H1 (cell line): ENCODE data around the gene CCDC9B. TPM values are rescaled to one million over a fixed set of nuclear protein-coding genes. Genes with fewer than 3 reads are reported as not detected.

Experiments used
- CTCF ChIA-PET: fragments of 300-600 bp; sonication (Branson Sonifier 250); formaldehyde crosslinking; loops from one replicate; lab custom pipeline; 2021; ENCODE audit not compliant: partially characterized antibody; lab: Charles Lee
- POLR2A ChIA-PET: fragments of 300-600 bp; sonication (Branson Sonifier 250); formaldehyde crosslinking; loops from one replicate; lab custom pipeline; 2021; ENCODE audit warnings: inconsistent platforms; ENCODE audit not compliant: partially characterized antibody; lab: Charles Lee
- DNase-seq, 2 experiments: peaks; one replicate each; pipeline versions ENCODE4 v3.0.0 to v3.0.0-alpha.2; 2010 to 2022; ENCODE audit warnings: low spot score in 2 of 2, low read depth in 1 of 2, mixed read lengths in 1 of 2
- FAIRE-seq: peaks from 2 replicates; lab custom pipeline; 2011; peaks lifted over from hg19 to GRCh38; lab: Jason Lieb, UNC
- H2AFZ ChIP-seq: 2 replicates; pipeline ENCODE4 v1.8.1; 2012; ENCODE audit warnings: low read length, inconsistent platforms
- H2AK5ac ChIP-seq: 2 replicates; pipeline ENCODE4 v1.6.1; 2013; ENCODE audit warnings: low read depth, low read length
- H2BK120ac ChIP-seq: replicated peaks from 2 replicates; pipeline ENCODE3; 2013; ENCODE audit warnings: low read depth, low read length, inconsistent platforms
- H2BK12ac ChIP-seq: 2 replicates; pipeline ENCODE4 v1.6.1; 2013; ENCODE audit warnings: low read depth, low read length
- H2BK15ac ChIP-seq: 2 replicates; pipeline ENCODE4 v1.6.1; 2013; ENCODE audit warnings: low read length
- H2BK20ac ChIP-seq: 2 replicates; pipeline ENCODE4 v1.6.1; 2013; ENCODE audit warnings: low read length
- H2BK5ac ChIP-seq: 2 replicates; pipeline ENCODE4 v1.6.1; 2013; ENCODE audit warnings: low read depth, low read length
- H3K14ac ChIP-seq: 2 replicates; pipeline ENCODE4 v1.6.1; 2013; ENCODE audit warnings: inconsistent platforms; ENCODE audit not compliant: insufficient read length
- H3K18ac ChIP-seq: 2 replicates; pipeline ENCODE4 v1.6.1; 2013; ENCODE audit warnings: low read length; ENCODE audit errors: extremely low read depth
- H3K23ac ChIP-seq: 2 replicates; pipeline ENCODE4 v1.6.1; 2013; ENCODE audit warnings: inconsistent platforms; ENCODE audit not compliant: insufficient read length
- H3K23me2 ChIP-seq: 2 replicates; pipeline ENCODE4 v1.6.1; 2013; ENCODE audit warnings: low read depth, low read length
- H3K27ac ChIP-seq: 2 replicates; pipeline ENCODE4 v1.6.1; 2011; ENCODE audit warnings: low read depth, low read length, inconsistent platforms
- H3K27me3 ChIP-seq, 4 experiments: replicated peaks in 1 of 4; 1 replicate in 1 of 4; 2 replicates in 3 of 4; pipeline versions ENCODE4 v1.6.1 to v1.8.1; 2011 to 2013; ENCODE audit warnings: low read length in 3 of 4, mild to moderate bottlenecking in 3 of 4, inconsistent platforms in 2 of 4, mixed read lengths in 2 of 4, moderate library complexity in 1 of 4; ENCODE audit not compliant: control insufficient read depth in 3 of 4, insufficient read depth in 3 of 4; ENCODE audit errors: extremely low read depth in 1 of 4
- H3K36me3 ChIP-seq, 4 experiments: 2 replicates each; pipeline versions ENCODE4 v1.6.1 to v1.8.1; 2011 to 2013; ENCODE audit warnings: mild to moderate bottlenecking in 4 of 4, low read length in 3 of 4, moderate library complexity in 2 of 4, control low read depth in 1 of 4, inconsistent platforms in 1 of 4; ENCODE audit not compliant: insufficient read depth in 4 of 4, control insufficient read depth in 2 of 4
- H3K4ac ChIP-seq: replicated peaks from 2 replicates; pipeline ENCODE3; 2013; ENCODE audit warnings: low read length, low read depth, mixed read lengths, inconsistent platforms; ENCODE audit not compliant: insufficient read length
- H3K4me1 ChIP-seq, 4 experiments: replicated peaks in 1 of 4; 1 replicate in 1 of 4; 2 replicates in 3 of 4; pipeline versions ENCODE4 v1.6.1 to v1.8.1; 2011 to 2013; ENCODE audit warnings: low read length in 3 of 4, inconsistent platforms in 2 of 4, mixed read lengths in 1 of 4; ENCODE audit not compliant: insufficient read depth in 4 of 4, control insufficient read depth in 3 of 4
- H3K4me2 ChIP-seq, 2 experiments: 2 replicates each; pipeline versions ENCODE4 v1.6.1 to v1.8.1; 2011 to 2013; ENCODE audit warnings: low read depth in 2 of 2, low read length in 2 of 2, control low read depth in 1 of 2, inconsistent platforms in 1 of 2, mild to moderate bottlenecking in 1 of 2; ENCODE audit not compliant: insufficient read depth in 1 of 2
- H3K4me3 ChIP-seq, 4 experiments: fragments of 200-600, 300-600 bp in 1 of 4; sonication (generic), shearing (Covaris generic), sonication (Bioruptor Twin) in 1 of 4; 2 replicates each; pipeline versions ENCODE4 v1.5.1 to v1.8.1; 2011 to 2016; ENCODE audit warnings: low read length in 4 of 4, low read depth in 3 of 4, control low read depth in 2 of 4, inconsistent platforms in 2 of 4, mild to moderate bottlenecking in 2 of 4, mixed read lengths in 1 of 4, moderate library complexity in 1 of 4; ENCODE audit not compliant: insufficient read depth in 2 of 4; ENCODE audit errors: extremely low read depth in 1 of 4
- H3K56ac ChIP-seq: replicated peaks from 2 replicates; pipeline ENCODE3; 2013; ENCODE audit warnings: low read depth, mild to moderate bottlenecking, mixed read lengths, low read length, inconsistent platforms; ENCODE audit not compliant: insufficient read length
- H3K79me1 ChIP-seq: 2 replicates; pipeline ENCODE4 v1.6.1; 2013; ENCODE audit warnings: low read depth, low read length, control low read depth
- H3K79me2 ChIP-seq, 2 experiments: 2 replicates each; pipeline versions ENCODE4 v1.6.1 to v1.8.1; 2012 to 2013; ENCODE audit warnings: low read length in 2 of 2, mild to moderate bottlenecking in 2 of 2, inconsistent platforms in 1 of 2; ENCODE audit not compliant: insufficient read depth in 2 of 2, control insufficient read depth in 1 of 2
- H3K9ac ChIP-seq, 4 experiments: replicated peaks in 1 of 4; 1 replicate in 1 of 4; 2 replicates in 3 of 4; pipeline versions ENCODE4 v1.6.1 to v1.8.1; 2011 to 2013; ENCODE audit warnings: low read depth in 3 of 4, low read length in 3 of 4, control low read depth in 2 of 4, mild to moderate bottlenecking in 2 of 4, moderate library complexity in 2 of 4, inconsistent platforms in 1 of 4; ENCODE audit errors: extremely low read depth in 1 of 4
- H3K9me3 ChIP-seq, 2 experiments: 2 replicates each; pipeline versions ENCODE4 v1.6.1 to v1.8.1; 2012 to 2013; ENCODE audit warnings: mild to moderate bottlenecking in 2 of 2, moderate library complexity in 2 of 2, control low read depth in 1 of 2, inconsistent platforms in 1 of 2, low read depth in 1 of 2, low read length in 1 of 2, mixed read lengths in 1 of 2; ENCODE audit not compliant: insufficient read depth in 2 of 2
- H4K20me1 ChIP-seq, 2 experiments: replicated peaks in 1 of 2; 2 replicates each; pipeline versions ENCODE3 to v1.8.1; 2011 to 2013; ENCODE audit warnings: inconsistent platforms in 2 of 2, low read length in 2 of 2, mild to moderate bottlenecking in 1 of 2; ENCODE audit not compliant: insufficient read depth in 2 of 2, control insufficient read depth in 1 of 2
- H4K5ac ChIP-seq: 2 replicates; pipeline ENCODE4 v1.6.1; 2013; ENCODE audit warnings: low read length, low read depth, mixed read lengths, inconsistent platforms; ENCODE audit not compliant: insufficient read length
- H4K8ac ChIP-seq: 2 replicates; pipeline ENCODE4 v1.8.0; 2013; ENCODE audit warnings: mild to moderate bottlenecking, moderate library complexity, low read length, inconsistent platforms; ENCODE audit not compliant: insufficient read depth; ENCODE audit errors: extremely low read depth
- H4K91ac ChIP-seq: replicated peaks from 2 replicates; pipeline ENCODE3; 2013; ENCODE audit warnings: low read length, mixed read lengths, inconsistent platforms; ENCODE audit not compliant: insufficient read length
- ATF2 ChIP-seq: IDR thresholded peaks from 2 replicates; pipeline ENCODE4 v1.6.1; 2012; ENCODE audit warnings: low read length, inconsistent platforms
- GABPA ChIP-seq: IDR thresholded peaks from 2 replicates; pipeline ENCODE4 v1.6.1; 2011; ENCODE audit warnings: mild to moderate bottlenecking, low read length, moderate library complexity, borderline replicate concordance; ENCODE audit not compliant: insufficient read depth
- HDAC2 ChIP-seq, 2 experiments: fragments of 300-600 bp in 1 of 2; sonication (generic) in 1 of 2; IDR thresholded peaks; 2 replicates each; pipeline ENCODE4 v1.6.1; 2011 to 2012; ENCODE audit warnings: low read depth in 2 of 2, low read length in 2 of 2, mild to moderate bottlenecking in 2 of 2, moderate library complexity in 2 of 2, borderline replicate concordance in 1 of 2, inconsistent platforms in 1 of 2
- JUN ChIP-seq: IDR thresholded peaks from 2 replicates; pipeline ENCODE4 v1.6.1; 2011; ENCODE audit warnings: low read depth, mild to moderate bottlenecking, improper control_type of control experiment, low read length
- MAX ChIP-seq: IDR thresholded peaks from 2 replicates; pipeline ENCODE4 v1.6.1; 2012; ENCODE audit warnings: inconsistent platforms
- POLR2A ChIP-seq, 2 experiments: IDR thresholded peaks; 1 replicate in 1 of 2; 2 replicates in 1 of 2; pipeline ENCODE4 v1.6.1; 2011; ENCODE audit warnings: low read depth in 2 of 2, low read length in 2 of 2, mild to moderate bottlenecking in 2 of 2; ENCODE audit errors: control extremely low read depth in 1 of 2
- SP2 ChIP-seq: IDR thresholded peaks from 2 replicates; pipeline ENCODE4 v1.6.1; 2012; ENCODE audit warnings: mild to moderate bottlenecking, low read length, inconsistent platforms
- TBP ChIP-seq: IDR thresholded peaks from 2 replicates; pipeline ENCODE4 v1.6.1; 2011; ENCODE audit warnings: low read depth, low read length, improper control_type of control experiment
- WGBS, 2 experiments: shearing (Covaris generic) in 1 of 2; methylation state at CpG; one replicate each; pipeline versions ENCODE4 v1.1.6 to v1.1.7; 2013 to 2015; ENCODE audit warnings: low lambda C conversion rate in 2 of 2, mixed read lengths in 2 of 2, inconsistent platforms in 1 of 2, low coverage in 1 of 2, missing lambda C conversion rate in 1 of 2; ENCODE audit not compliant: insufficient replicate concordance in 2 of 2, insufficient coverage in 1 of 2, insufficient read length in 1 of 2; ENCODE audit errors: extremely low coverage in 1 of 2, missing lambda C conversion rate in 1 of 2; 5-methylcytosine and 5-hydroxymethylcytosine counted together
- polyA plus RNA-seq, 7 experiments: library from polyadenylated mRNA; depleted of rRNA in 3 of 7; stranded (reverse) in 5 of 7; unstranded in 2 of 7; fragments of >200 nt in 5 of 7; fragments of 200-250 nt in 2 of 7; gene quantifications; 1 replicate in 5 of 7; 2 replicates in 1 of 7; 4 replicates in 1 of 7; pipeline versions ENCODE4 v1.2.1 to v1.2.3, GENCODE V29; 2011 to 2013; ENCODE audit warnings: missing spikeins in 2 of 7, mixed read lengths in 2 of 7
- total RNA-seq: library from RNA; stranded (reverse); fragmentation: NEBNext Ultra II Directional; extraction: Animal tissue kit (Norgen Biotek cat#: 25700); gene quantifications from 2 replicates; pipeline ENCODE4 v1.2.1, GENCODE V29; 2021

The CCDC9B gene
- total and polyA plus RNA-seq, 2 of the 8 experiments (the other 6 are each of a cell fraction or from before 2014, with no cell fraction given): 0.45 to 0.78 TPM

- CTCF ChIA-PET: interaction anchor here (0.5 to 23.9 kb wide), 31 partner anchors 8 to 257 kb away, joined by 3 to 584 read pairs (median 6); partner anchors contain the start of genes ANKRD63, CCDC9B, INAFM2 and KNSTRN
- TF ChIP-seq JUN (no peak), TBP (no peak), HDAC2 (IDR thresholded peaks at IDR 0.05; ENCODE audit: borderline replicate concordance in 1 of 2, low read depth in 2 of 2, low read length in 2 of 2) (no peak), GABPA (peak; percentile 32; the same call in 1 of the 2 replicates), POLR2A (IDR thresholded peaks at IDR 0.05; ENCODE audit: control extremely low read depth in 1 of 2, low read depth in 2 of 2, low read length in 2 of 2) (no peak), MAX (0 out of 2 replicates have a peak, but pooled peaks have one; percentile 13), SP2 (no peak), ATF2 (no peak)
These were observed 30.5 kb downstream of the CCDC9B start for GRCh38 chr15:40310001-40310959.

More at GRCh38 chr15:40310001-40310959, 30.5 kb downstream of the CCDC9B start:
- Histone ChIP-seq H3K9ac (no peak overlapping the region), H3K9me3 (no peaks in the 10 kb centered on the region), H2AK5ac (no peak overlapping the region), H3K4ac (no peak overlapping the region), H3K18ac (no peak overlapping the region), H4K20me1 (peaks cover 1 to 4% of the 10 kb centered on the region in 2 experiments), H3K79me1 (no peaks in the 10 kb centered on the region), H2BK120ac (no peak overlapping the region), H3K23me2 (no peaks in the 10 kb centered on the region; the same call in 1 of the 2 replicates), H2BK15ac (no peak overlapping the region), H3K4me3 (no peak overlapping the region), H2BK12ac (no peak overlapping the region), H3K27me3 (peaks cover 0 to 6% (median 0%) of the 10 kb centered on the region in 4 experiments; a peak in 3 of 7 replicates), H3K79me2 (no peaks in the 10 kb centered on the region), H3K4me2 (no peak overlapping the region), H4K5ac (no peak overlapping the region), H4K8ac (no peak overlapping the region), H3K36me3 (no peaks in the 10 kb centered on the region), H2BK20ac (no peak overlapping the region), H3K4me1 (peaks cover 0 to 29% (median 21%) of the 10 kb centered on the region in 4 experiments; a peak in 6 of 7 replicates), H3K27ac (no peak overlapping the region), H3K14ac (no peak overlapping the region), H2AFZ (no peak overlapping the region), H3K56ac (no peak overlapping the region), H2BK5ac (no peak overlapping the region), H3K23ac (no peak overlapping the region), H4K91ac (no peak overlapping the region)
- no peak for FAIRE-seq
- POLR2A ChIA-PET: interaction anchor here (0.8 to 6.0 kb wide), 8 partner anchors 10 to 110 kb away, joined by 3 to 29 read pairs (median 8); partner anchors contain the start of genes ANKRD63 and INAFM2
- peak in 1 of 2 experiments; percentile 87 for DNase-seq
- WGBS, 2 experiments: 35% methylated on average over 4 of the region's 4 CpGs; no CpG with 5 or more reads in 1 of the 2 experiments
